ENCODE measurements around the gene PLEKHS1. TPM values are rescaled to one million over a fixed set of nuclear protein-coding genes. Genes with fewer than 3 reads are reported as not detected.

The PLEKHS1 gene
- polyA plus RNA-seq, 1 of the 3 experiments (the other 2 are of a cell fraction), result not detected

DNA sequence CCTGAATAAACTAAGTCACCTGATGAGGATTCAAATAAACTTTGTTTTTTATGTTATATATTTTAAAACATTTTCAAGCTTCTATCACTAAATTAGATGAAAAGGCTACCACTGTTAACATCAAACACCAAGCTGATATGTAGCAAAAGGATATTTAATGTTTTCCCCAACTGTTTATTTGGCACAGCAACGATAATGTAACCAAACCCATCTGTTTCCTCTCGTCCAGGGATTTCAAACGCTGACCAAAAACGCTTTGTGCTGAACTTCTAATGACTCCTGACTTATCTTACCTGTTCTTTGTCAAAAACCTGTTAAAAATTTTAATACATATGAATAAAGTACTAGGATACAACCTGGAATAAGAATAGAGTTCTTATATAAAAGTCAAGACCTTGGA is 71.9 kb downstream of the PLEKHS1 start:
- Histone ChIP-seq H3K9ac (no peak overlapping the region), H2AFZ (ENCODE audit: low read depth) (no peak overlapping the region), H3K4me3 (ENCODE audit: low read depth in 2 of 2, low read length in 1 of 2) (no peak overlapping the region), H3F3A (replicated peaks; ENCODE audit: insufficient read depth) (no peaks in the 10 kb centered on the region), H4K20me1 (ENCODE audit: insufficient read depth) (no peaks in the 10 kb centered on the region), H3K9me3 (no peaks in the 10 kb centered on the region), H3K27me3 (ENCODE audit: insufficient read depth) (no peaks in the 10 kb centered on the region), H3K36me3 (replicated peaks in 1 of 2; ENCODE audit: control insufficient read depth in 1 of 2, insufficient read depth in 2 of 2, low read length in 1 of 2) (no peaks in the 10 kb centered on the region), H3K9me2 (no peaks in the 10 kb centered on the region), H3K79me2 (ENCODE audit: insufficient read depth) (no peaks in the 10 kb centered on the region), H3K4me2 (no peak overlapping the region), H3K4me1 (ENCODE audit: control insufficient read depth in 1 of 2, insufficient read depth in 2 of 2, low read depth in 1 of 2, low read length in 1 of 2) (no peaks in the 10 kb centered on the region), H3K27ac (ENCODE audit: low read depth in 2 of 2, low read length in 1 of 2) (no peak overlapping the region)
- CTCF ChIA-PET, result interaction anchor here (1.1 kb wide), 1 partner anchor 276 kb away, joined by 3 read pairs; no protein-coding TSS in a partner anchor
- POLR2A ChIA-PET, result no interaction called here
- WGBS (ENCODE audit: low lambda C conversion rate), result 35% methylated on average over 4 of the region's 4 CpGs
- no peak for TF ChIP-seq ZBTB33 (IDR thresholded peaks at IDR 0.05; ENCODE audit: borderline replicate concordance, low read depth)
- TF ChIP-seq POLR2AphosphoS5 (IDR thresholded peaks at IDR 0.05; ENCODE audit: low read depth, low read length), result no peak
- no peak for TF ChIP-seq JUND (IDR thresholded peaks at IDR 0.05)
- TF ChIP-seq GABPA (IDR thresholded peaks at IDR 0.05; ENCODE audit: low read depth), result no peak
- no peak for TF ChIP-seq EP300 (IDR thresholded peaks at IDR 0.05; ENCODE audit: borderline replicate concordance in 1 of 2, low read depth in 1 of 2, low read length in 1 of 2)
- no peak for TF ChIP-seq RCOR1 (IDR thresholded peaks at IDR 0.05; ENCODE audit: low read length)
- TF ChIP-seq TAF1 (IDR thresholded peaks at IDR 0.05; ENCODE audit: borderline replicate concordance, low read depth, low read length), result no peak
- TF ChIP-seq, protein P1, sequence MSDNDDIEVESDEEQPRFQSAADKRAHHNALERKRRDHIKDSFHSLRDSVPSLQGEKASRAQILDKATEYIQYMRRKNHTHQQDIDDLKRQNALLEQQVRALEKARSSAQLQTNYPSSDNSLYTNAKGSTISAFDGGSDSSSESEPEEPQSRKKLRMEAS (IDR thresholded peaks at IDR 0.05; ENCODE audit: low read depth), result no peak
- TF ChIP-seq MEF2A (IDR thresholded peaks at IDR 0.05; ENCODE audit: borderline replicate concordance, low read depth), result no peak
- no peak for TF ChIP-seq YY1 (IDR thresholded peaks at IDR 0.05; ENCODE audit: low read depth)
- TF ChIP-seq CHD2 (IDR thresholded peaks at IDR 0.05; ENCODE audit: low read length, partially characterized antibody), result no peak
- TF ChIP-seq MXI1 (IDR thresholded peaks at IDR 0.05; ENCODE audit: low read depth, low read length), result no peak
- no peak for TF ChIP-seq FOSL2 (IDR thresholded peaks at IDR 0.05; ENCODE audit: borderline replicate concordance, low read depth)
- TF ChIP-seq EZH2phosphoT487 (IDR thresholded peaks at IDR 0.05; ENCODE audit: borderline replicate concordance, low read depth), result no peak
- TF ChIP-seq, protein P2, sequence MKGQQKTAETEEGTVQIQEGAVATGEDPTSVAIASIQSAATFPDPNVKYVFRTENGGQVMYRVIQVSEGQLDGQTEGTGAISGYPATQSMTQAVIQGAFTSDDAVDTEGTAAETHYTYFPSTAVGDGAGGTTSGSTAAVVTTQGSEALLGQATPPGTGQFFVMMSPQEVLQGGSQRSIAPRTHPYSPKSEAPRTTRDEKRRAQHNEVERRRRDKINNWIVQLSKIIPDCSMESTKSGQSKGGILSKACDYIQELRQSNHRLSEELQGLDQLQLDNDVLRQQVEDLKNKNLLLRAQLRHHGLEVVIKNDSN (IDR thresholded peaks at IDR 0.05; ENCODE audit: borderline replicate concordance, low read depth), result no peak
- no peak for DNase-seq

DNA sequence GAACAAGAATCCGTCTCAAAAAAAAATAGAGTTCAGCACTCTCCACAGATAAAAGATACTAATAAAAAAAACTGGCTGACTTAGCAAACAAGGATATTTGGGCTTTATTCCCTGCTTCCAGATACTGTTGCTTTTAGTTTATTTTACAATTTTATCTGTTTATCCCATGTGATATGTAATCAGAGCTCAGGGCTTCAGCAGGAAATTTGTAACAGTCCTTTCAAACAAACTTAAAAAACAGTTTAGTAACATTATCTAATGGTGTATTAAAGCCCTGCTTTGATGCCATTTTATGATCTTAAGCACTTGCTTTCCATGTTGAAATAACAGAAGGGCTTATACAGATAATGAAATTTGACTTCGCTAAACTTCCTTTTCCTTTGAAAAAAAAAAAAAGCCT is 74.3 kb downstream of the PLEKHS1 start:
- H3K4me3 ChIP-seq (ENCODE audit: low read depth in 2 of 2, low read length in 1 of 2), result no peak overlapping the region
- 96% methylated on average over 2 of the region's 2 CpGs for WGBS (ENCODE audit: low lambda C conversion rate)
- CTCF ChIA-PET, result no interaction called here
- TF ChIP-seq JUND (IDR thresholded peaks at IDR 0.05) (no peak), TCF12 (IDR thresholded peaks at IDR 0.05) (no peak), CTCF (IDR thresholded peaks at IDR 0.05) (no peak), TAF1 (IDR thresholded peaks at IDR 0.05; ENCODE audit: borderline replicate concordance, low read depth, low read length) (no peak), EP300 (IDR thresholded peaks at IDR 0.05; ENCODE audit: borderline replicate concordance in 1 of 2, low read depth in 1 of 2, low read length in 1 of 2) (no peak), GATA2 (CRISPR knock-in tag; IDR thresholded peaks at IDR 0.05) (no peak), MEF2A (IDR thresholded peaks at IDR 0.05; ENCODE audit: borderline replicate concordance, low read depth) (no peak)
- TF ChIP-seq, protein P2 (IDR thresholded peaks at IDR 0.05; ENCODE audit: borderline replicate concordance, low read depth), result no peak

More for the DNA sequence above, 74.3 kb downstream of the PLEKHS1 start:
- Histone ChIP-seq H3K9ac (no peak overlapping the region), H3K4me2 (no peak overlapping the region), H3K9me2 (no peaks in the 10 kb centered on the region), H3K9me3 (no peaks in the 10 kb centered on the region), H3K79me2 (ENCODE audit: insufficient read depth) (no peaks in the 10 kb centered on the region), H3K27ac (ENCODE audit: low read depth in 2 of 2, low read length in 1 of 2) (no peak overlapping the region), H2AFZ (ENCODE audit: low read depth) (no peak overlapping the region), H3K27me3 (ENCODE audit: insufficient read depth) (no peaks in the 10 kb centered on the region), H4K20me1 (ENCODE audit: insufficient read depth) (no peaks in the 10 kb centered on the region), H3K4me1 (ENCODE audit: control insufficient read depth in 1 of 2, insufficient read depth in 2 of 2, low read depth in 1 of 2, low read length in 1 of 2) (no peaks in the 10 kb centered on the region), H3F3A (replicated peaks; ENCODE audit: insufficient read depth) (no peaks in the 10 kb centered on the region), H3K36me3 (replicated peaks in 1 of 2; ENCODE audit: control insufficient read depth in 1 of 2, insufficient read depth in 2 of 2, low read length in 1 of 2) (no peaks in the 10 kb centered on the region)
- POLR2A ChIA-PET, result no interaction called here
- DNase-seq, result no peak

Measured in SK-N-SH (cell line).